Tibial artery (tissue), 4 donors: Measurements from ENCODE around the gene NCBP1.
A peak's percentile ranks its signal among the peaks of the same experiment; 100 is the strongest.

Experiments used
- DNase-seq, 2 donors: peaks; one replicate each; pipeline ENCODE4 v3.0.0-alpha.2; 2019
- H3K27ac ChIP-seq, 2 donors: fragments of 200-600 bp; sonication (generic) in 1 of 2; 1 replicate in 1 of 2; 2 replicates in 1 of 2; pipeline ENCODE4 v1.5.1; 2018 to 2019; ENCODE audit warnings: mild to moderate bottlenecking in 1 of 2
- H3K27me3 ChIP-seq, 2 donors: fragments of 200-600 bp; sonication (generic) in 1 of 2; one replicate each; pipeline versions ENCODE4 v1.5.1 to v1.6.0; 2016 to 2019
- H3K36me3 ChIP-seq, 3 donors: fragments of 200-600 bp; sonication (generic) in 2 of 3; one replicate each; pipeline ENCODE4 v1.5.1; 2016 to 2019; ENCODE audit warnings: mild to moderate bottlenecking in 2 of 3
- H3K4me1 ChIP-seq, 4 donors: fragments of 200-600 bp; sonication (generic) in 2 of 4; 1 replicate in 3 of 4; 2 replicates in 1 of 4; pipeline ENCODE4 v1.5.1; 2016 to 2019
- H3K4me3 ChIP-seq, 2 donors: fragments of 200-600 bp; sonication (generic) in 1 of 2; 1 replicate in 1 of 2; 2 replicates in 1 of 2; pipeline ENCODE4 v1.5.1; 2018 to 2019; ENCODE audit warnings: mild to moderate bottlenecking in 2 of 2
- H3K9me3 ChIP-seq, 3 donors: fragments of 200-600 bp; sonication (generic) in 1 of 3; one replicate each; pipeline ENCODE4 v1.5.1; 2016 to 2019
- CTCF ChIP-seq, 2 experiments: fragments of 200-600 bp in 1 of 2; fragments of 450-650 bp in 1 of 2; IDR thresholded peaks; one replicate each; pipeline ENCODE4 v1.5.1; 2017 to 2019; ENCODE audit warnings: antibody characterized with exemption in 2 of 2, mild to moderate bottlenecking in 1 of 2, moderate library complexity in 1 of 2
- intact Hi-C: fragments of 100-400 bp; cut with DNase I; formaldehyde crosslinking; loops from one replicate; pipeline ENCODE4 v1.15.0; 2023; ENCODE audit warnings: low total_unique reads

Gene NCBP1

DNA sequence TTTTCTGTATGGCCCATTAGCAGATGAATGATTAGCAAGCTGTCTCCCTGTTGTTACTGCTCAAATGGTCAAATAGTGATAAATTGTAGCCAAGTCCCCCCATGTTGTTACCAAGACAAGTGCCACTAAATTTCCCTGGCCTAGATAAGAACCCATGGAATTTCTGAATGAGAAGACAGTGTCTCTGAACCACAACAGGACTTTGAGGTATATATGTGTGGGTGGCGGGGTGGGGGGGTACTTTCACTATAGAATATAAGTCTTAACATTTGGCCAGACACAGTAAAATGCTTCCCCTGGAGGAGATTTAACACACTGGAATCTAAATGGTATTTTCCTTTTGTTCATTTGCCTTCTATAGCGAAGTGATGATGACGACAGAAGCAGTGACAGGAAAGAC is 34.9 kb downstream of the NCBP1 start:
- no peaks in the 10 kb centered on the region for H3K27me3 ChIP-seq
- intact Hi-C loops: no loop called here
- H3K27ac ChIP-seq: no peak overlapping the region
- peaks cover 92 to 97% (median 93%) of the 10 kb centered on the region in 3 donors for H3K36me3 ChIP-seq
- no peak for TF ChIP-seq CTCF (IDR thresholded peaks at IDR 0.05)
- H3K9me3 ChIP-seq: no peaks in the 10 kb centered on the region
- H3K4me3 ChIP-seq: no peak overlapping the region
- no peaks in the 10 kb centered on the region for H3K4me1 ChIP-seq
- no peak for DNase-seq

- TF ChIP-seq CTCF (IDR thresholded peaks at IDR 0.05): no peak
- Histone ChIP-seq H3K36me3 (peaks cover 86 to 95% (median 92%) of the 10 kb centered on the region in 3 donors), H3K27ac (no peak overlapping the region), H3K9me3 (no peaks in the 10 kb centered on the region), H3K27me3 (no peaks in the 10 kb centered on the region), H3K4me3 (no peak overlapping the region), H3K4me1 (peaks cover 0 to 4% (median 0%) of the 10 kb centered on the region in 4 donors)
- intact Hi-C loops: no loop called here
- DNase-seq: no peak
These were observed 37.0 kb downstream of the NCBP1 start for GRCh38 chr9:97670586-97670985.

DNA sequence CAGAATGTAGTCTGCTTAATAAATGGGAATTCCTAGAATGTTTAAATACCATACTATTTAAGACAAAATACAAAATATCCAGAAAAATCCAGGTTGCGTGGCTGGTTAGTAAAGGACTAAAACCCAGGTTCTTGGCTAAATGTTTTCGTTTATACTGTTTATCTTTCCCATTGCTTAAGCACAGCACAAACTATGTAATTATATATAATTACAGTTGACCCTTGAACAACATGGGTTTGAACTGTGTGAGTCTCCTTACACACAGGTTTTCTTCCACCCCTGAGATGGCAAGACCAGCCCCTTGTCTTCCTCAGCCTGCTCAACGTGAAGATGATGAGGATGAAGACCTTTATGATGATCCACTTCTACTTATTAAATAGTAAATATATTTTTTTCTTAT is 38.8 kb downstream of the NCBP1 start:
- no peak for TF ChIP-seq CTCF (IDR thresholded peaks at IDR 0.05)
- H3K4me3 ChIP-seq: no peak overlapping the region
- intact Hi-C loops: no loop called here
- DNase-seq: no peak
- H3K4me1 ChIP-seq: peaks cover 0 to 16% (median 0%) of the 10 kb centered on the region in 4 donors
- no peak overlapping the region for H3K27ac ChIP-seq
- peaks cover 75 to 79% (median 77%) of the 10 kb centered on the region in 3 donors for H3K36me3 ChIP-seq
- H3K9me3 ChIP-seq: no peaks in the 10 kb centered on the region
- H3K27me3 ChIP-seq: no peaks in the 10 kb centered on the region

DNA sequence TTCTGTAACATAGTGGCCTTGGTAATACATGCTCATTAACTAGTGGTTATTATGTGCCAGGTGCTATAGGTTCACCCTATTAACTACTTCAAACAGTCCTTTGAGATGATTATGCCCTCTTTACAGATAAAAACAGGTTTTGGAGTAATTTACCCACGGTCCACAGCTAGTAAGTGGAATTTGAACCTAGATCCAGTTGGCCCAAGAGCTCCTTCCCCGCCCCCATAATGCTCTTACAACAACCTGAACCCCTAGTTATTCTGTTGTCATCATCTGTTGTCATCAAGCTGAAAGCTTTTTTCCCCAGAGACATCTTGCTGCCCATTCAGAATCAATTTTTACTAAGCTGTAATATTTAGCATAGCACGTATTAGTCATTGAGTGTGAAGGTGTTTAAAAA is 40.3 kb downstream of the NCBP1 start:
- H3K4me1 ChIP-seq: peaks cover 0 to 16% (median 0%) of the 10 kb centered on the region in 4 donors
- no peaks in the 10 kb centered on the region for H3K9me3 ChIP-seq
- no peak for TF ChIP-seq CTCF (IDR thresholded peaks at IDR 0.05)
- H3K36me3 ChIP-seq: peaks cover 68 to 70% (median 69%) of the 10 kb centered on the region in 3 donors
- H3K27me3 ChIP-seq: no peaks in the 10 kb centered on the region
- intact Hi-C loops: no loop called here
- no peak overlapping the region for H3K27ac ChIP-seq
- DNase-seq: no peak
- no peak overlapping the region for H3K4me3 ChIP-seq

GRCh38 chr9:97675655-97676054 is 42.0 kb downstream of the NCBP1 start:
- no peak for TF ChIP-seq CTCF (IDR thresholded peaks at IDR 0.05)
- Histone ChIP-seq H3K4me1 (peaks cover 0 to 19% (median 0%) of the 10 kb centered on the region in 4 donors), H3K27ac (peak overlapping the region; percentile 59 to 67), H3K4me3 (no peak overlapping the region), H3K27me3 (no peaks in the 10 kb centered on the region), H3K36me3 (peaks cover 58 to 63% (median 61%) of the 10 kb centered on the region in 3 donors), H3K9me3 (no peaks in the 10 kb centered on the region)
- intact Hi-C loops: no loop called here
- DNase-seq: no peak

GRCh38 chr9:97682242-97682641 is 48.6 kb downstream of the NCBP1 start:
- no peak for TF ChIP-seq CTCF (IDR thresholded peaks at IDR 0.05)
- no peaks in the 10 kb centered on the region for H3K9me3 ChIP-seq
- no peaks in the 10 kb centered on the region for H3K27me3 ChIP-seq
- DNase-seq: no peak
- intact Hi-C loops: no loop called here
- peaks cover 0 to 3% (median 0%) of the 10 kb centered on the region in 4 donors for H3K4me1 ChIP-seq
- H3K27ac ChIP-seq: no peak overlapping the region
- peaks cover 41 to 82% (median 71%) of the 10 kb centered on the region in 3 donors for H3K36me3 ChIP-seq
- H3K4me3 ChIP-seq: no peak overlapping the region
